KOPT-K1 (cell line): Measurements from ENCODE around the gene ZNF629.

ENCODE experiments used
- H3K27ac ChIP-seq: fragments of 200-600 bp; sonication (generic); 2 replicates; pipeline ENCODE4 v1.5.1; 2016; ENCODE audit warnings: antibody characterized with exemption, mild to moderate bottlenecking, low read depth, low read length; ENCODE audit not compliant: poor library complexity, severe bottlenecking
- H3K36me3 ChIP-seq: fragments of 200-600 bp; sonication (generic); 2 replicates; pipeline ENCODE4 v1.5.1; 2017; ENCODE audit warnings: antibody characterized with exemption, mild to moderate bottlenecking, low read length, moderate library complexity; ENCODE audit not compliant: insufficient read depth
- H3K9me3 ChIP-seq: fragments of 200-600 bp; sonication (generic); 2 replicates; pipeline ENCODE4 v1.5.1; 2017; ENCODE audit warnings: antibody characterized with exemption, low read length, mild to moderate bottlenecking; ENCODE audit not compliant: insufficient read depth, poor library complexity, severe bottlenecking

Gene ZNF629

GRCh38 chr16:30748634-30749445, 38.2 kb downstream of the ZNF629 start:
- H3K36me3 ChIP-seq, result peaks cover 49% of the 10 kb centered on the region
- H3K9me3 ChIP-seq, result no peaks in the 10 kb centered on the region
- peak overlapping the region; percentile 60 for H3K27ac ChIP-seq

DNA sequence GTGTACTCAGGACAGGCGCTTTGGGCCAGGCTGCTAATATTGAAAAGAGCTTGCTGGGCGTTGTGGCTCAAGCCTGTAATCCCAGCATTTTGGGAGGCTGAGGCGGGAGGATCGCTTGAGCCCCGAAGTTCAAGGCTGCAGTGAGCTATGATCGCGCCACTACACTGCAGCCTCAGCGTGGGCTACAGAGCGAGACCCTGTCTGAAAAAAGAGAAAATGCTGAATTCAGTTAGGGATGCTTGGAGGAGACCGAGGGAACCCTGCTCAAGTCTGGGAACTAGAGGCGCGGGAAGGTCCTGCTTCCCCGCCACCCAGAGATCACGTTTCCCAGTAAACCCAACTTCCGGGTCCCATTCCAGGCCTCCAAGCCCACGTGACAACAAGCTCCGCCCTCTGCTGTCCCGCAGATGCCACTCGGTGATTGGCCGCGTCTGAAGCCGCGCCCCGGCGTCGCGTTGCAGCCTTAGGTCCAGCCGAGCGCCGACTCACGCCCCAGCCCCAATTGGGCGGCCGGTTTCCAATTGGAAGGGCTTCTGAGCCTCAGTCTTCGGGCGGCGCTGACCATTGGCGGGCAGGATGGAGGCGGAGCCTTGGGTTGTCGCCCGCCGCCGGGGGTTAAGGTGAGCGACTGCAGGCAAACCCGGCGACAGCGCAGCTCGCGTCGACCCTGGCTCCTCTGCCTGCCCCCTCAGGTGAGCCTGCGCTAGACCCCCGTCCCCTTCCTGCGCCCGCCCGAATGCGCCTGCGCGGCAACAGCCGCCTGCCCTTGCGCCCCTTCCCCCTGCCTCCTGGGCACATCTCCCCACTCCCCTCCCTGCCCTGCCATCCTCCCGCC, 39.0 kb downstream of the ZNF629 start, which contains the start of gene PHKG2:
Gene PHKG2, plus strand, starts transcription at position 627 of the 835 bp plus-strand sequence. CDS start 396 bp downstream, outside the sequence.
- Histone ChIP-seq H3K27ac (peak within 1 kb of the TSS; percentile 60), H3K36me3 (peaks cover 49% of the 10 kb centered on the region), H3K9me3 (no peaks in the 10 kb centered on the region)

DNA sequence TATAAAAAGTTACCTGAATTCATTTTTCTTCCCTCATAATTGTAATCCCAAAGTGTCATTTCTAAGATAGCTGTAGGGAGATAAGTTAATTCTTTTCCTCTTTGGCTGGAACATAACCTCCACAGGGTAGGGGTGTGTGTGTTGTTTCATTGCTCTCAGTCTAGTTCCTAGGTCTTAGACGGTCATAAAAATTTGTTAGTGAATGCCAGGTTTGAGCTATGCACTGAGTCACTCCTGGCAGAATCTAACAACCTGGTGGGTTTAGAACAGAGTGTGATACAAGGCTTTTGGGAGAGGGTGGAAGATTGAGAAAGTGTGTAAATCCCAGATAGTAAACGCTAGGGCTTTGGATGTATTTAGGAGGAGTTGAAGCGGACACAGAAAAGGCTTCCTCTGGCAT, 39.7 kb downstream of the ZNF629 start:
- Histone ChIP-seq H3K27ac (peak overlapping the region; percentile 60), H3K36me3 (peaks cover 49% of the 10 kb centered on the region), H3K9me3 (no peaks in the 10 kb centered on the region)

DNA sequence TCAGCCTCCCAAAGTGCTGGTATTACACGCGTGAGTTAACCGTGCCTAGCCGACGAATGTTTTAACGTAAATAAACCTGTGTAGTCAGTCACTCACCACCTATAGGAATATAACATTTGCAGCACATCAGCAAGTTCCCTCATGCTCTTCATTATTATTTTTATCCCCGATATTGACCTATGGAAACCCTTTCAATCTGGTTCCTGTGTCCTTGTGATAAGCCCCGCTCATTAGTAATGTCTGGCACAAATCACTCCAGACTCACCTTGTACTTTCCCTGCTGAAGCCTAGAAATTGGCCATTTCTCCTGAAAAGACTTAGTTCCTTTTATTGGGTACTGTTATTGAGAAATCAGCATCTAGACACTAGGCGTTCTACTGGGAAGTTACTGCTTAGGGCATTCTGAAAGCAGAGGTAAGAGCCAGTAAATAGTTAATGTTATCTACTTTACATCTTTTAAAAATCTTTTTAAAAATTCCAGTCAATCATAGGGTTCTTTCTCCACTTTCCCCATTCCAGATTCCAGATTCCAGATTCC, 40.3 kb downstream of the ZNF629 start:
- peaks cover 52% of the 10 kb centered on the region for H3K36me3 ChIP-seq
- no peak overlapping the region for H3K27ac ChIP-seq
- H3K9me3 ChIP-seq, result no peaks in the 10 kb centered on the region

GRCh38 chr16:30745082-30745481, 41.9 kb downstream of the ZNF629 start:
- Histone ChIP-seq H3K9me3 (no peaks in the 10 kb centered on the region), H3K36me3 (peaks cover 53% of the 10 kb centered on the region), H3K27ac (no peak overlapping the region)

GRCh38 chr16:30744183-30744582, 42.8 kb downstream of the ZNF629 start:
- H3K27ac ChIP-seq, result no peak overlapping the region

DNA sequence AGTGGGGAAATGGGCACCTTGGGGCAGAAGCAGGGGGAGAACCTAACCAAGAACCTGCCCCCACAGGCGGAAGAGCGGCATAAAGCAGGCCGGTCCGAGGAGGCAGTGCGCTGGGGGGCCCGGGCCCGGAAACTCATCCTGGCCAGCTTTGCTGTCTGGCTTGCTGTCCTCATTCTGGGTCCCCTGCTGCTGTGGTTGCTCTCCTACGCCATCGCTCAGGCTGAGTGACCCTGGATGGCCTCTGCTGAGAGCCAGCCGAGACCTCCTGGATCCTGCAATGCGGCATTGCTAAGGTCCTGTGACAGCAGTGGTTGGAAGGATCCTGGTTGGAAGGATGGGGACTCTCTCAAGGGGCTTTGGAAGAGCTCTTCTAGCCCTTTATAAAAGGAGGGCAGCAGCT, 43.3 kb downstream of the ZNF629 start:
- Histone ChIP-seq H3K27ac (no peak overlapping the region), H3K36me3 (peaks cover 67% of the 10 kb centered on the region), H3K9me3 (no peaks in the 10 kb centered on the region)

More at GRCh38 chr16:30744183-30744582, 42.8 kb downstream of the ZNF629 start:
- H3K36me3 ChIP-seq, result peaks cover 62% of the 10 kb centered on the region
- H3K9me3 ChIP-seq, result no peaks in the 10 kb centered on the region

DNA sequence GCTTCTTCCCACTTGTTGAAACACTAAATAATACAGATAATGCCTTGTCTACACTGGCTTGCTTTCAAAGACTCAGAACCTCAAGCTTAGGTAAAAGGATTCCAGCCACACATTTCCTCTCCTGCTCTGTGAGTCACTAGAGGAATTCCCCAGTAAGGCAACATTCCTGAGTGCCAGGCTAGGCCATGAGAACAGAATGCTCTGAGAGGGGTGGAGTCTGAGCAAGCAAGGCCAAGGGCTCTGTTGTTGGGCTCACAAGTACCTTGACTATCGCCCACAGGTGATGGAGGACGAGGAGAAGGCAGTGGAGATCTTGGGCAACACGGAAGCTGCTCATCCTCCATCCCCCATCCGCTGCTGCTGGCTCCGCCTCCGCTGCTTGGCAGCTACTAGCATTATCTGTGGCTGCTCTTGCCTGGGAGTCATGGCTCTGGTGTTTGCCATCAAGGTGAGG, 45.5 kb downstream of the ZNF629 start:
- Histone ChIP-seq H3K9me3 (no peaks in the 10 kb centered on the region), H3K36me3 (peaks cover 89% of the 10 kb centered on the region), H3K27ac (no peak overlapping the region)

GRCh38 chr16:30740364-30741251, 46.4 kb downstream of the ZNF629 start:
- no peaks in the 10 kb centered on the region for H3K9me3 ChIP-seq
- no peak overlapping the region for H3K27ac ChIP-seq
- H3K36me3 ChIP-seq, result peaks cover 98% of the 10 kb centered on the region

DNA sequence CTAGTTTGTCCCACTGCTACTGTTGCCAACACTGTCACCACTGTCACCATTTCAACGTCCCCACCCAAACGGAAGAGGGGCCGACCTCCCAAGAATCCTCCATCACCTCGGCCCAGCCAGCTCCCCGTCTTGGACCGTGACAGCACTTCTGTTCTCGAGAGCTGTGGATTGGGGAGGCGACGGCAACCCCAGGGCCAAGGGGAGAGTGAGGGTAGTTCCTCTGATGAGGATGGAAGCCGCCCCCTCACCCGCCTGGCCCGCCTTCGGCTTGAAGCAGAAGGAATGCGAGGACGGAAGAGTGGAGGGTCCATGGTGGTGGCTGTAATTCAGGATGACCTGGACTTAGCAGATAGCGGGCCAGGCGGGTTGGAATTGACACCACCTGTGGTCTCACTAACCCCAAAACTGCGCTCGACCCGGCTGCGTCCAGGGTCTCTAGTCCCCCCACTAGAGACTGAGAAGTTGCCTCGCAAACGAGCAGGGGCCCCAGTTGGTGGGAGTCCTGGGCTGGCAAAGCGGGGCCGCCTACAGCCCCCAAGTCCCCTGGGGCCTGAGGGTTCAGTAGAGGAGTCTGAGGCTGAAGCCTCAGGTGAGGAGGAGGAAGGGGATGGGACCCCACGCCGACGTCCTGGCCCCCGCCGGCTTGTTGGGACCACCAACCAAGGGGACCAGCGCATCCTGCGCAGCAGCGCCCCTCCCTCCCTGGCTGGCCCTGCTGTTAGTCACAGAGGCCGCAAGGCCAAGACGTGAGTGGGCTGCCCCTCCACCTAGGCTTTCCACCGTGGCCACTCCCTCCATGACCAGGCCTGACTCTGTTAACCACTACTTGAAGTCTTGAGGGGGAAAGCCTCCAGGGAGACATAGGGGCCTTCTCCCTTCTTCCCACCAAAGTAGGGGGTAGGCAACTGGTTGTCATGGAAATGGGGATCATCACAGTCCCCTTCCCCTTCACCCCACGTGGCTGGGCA, 47.7 kb downstream of the ZNF629 start:
- peaks cover 100% of the 10 kb centered on the region for H3K36me3 ChIP-seq
- no peaks in the 10 kb centered on the region for H3K9me3 ChIP-seq
- no peak overlapping the region for H3K27ac ChIP-seq

DNA sequence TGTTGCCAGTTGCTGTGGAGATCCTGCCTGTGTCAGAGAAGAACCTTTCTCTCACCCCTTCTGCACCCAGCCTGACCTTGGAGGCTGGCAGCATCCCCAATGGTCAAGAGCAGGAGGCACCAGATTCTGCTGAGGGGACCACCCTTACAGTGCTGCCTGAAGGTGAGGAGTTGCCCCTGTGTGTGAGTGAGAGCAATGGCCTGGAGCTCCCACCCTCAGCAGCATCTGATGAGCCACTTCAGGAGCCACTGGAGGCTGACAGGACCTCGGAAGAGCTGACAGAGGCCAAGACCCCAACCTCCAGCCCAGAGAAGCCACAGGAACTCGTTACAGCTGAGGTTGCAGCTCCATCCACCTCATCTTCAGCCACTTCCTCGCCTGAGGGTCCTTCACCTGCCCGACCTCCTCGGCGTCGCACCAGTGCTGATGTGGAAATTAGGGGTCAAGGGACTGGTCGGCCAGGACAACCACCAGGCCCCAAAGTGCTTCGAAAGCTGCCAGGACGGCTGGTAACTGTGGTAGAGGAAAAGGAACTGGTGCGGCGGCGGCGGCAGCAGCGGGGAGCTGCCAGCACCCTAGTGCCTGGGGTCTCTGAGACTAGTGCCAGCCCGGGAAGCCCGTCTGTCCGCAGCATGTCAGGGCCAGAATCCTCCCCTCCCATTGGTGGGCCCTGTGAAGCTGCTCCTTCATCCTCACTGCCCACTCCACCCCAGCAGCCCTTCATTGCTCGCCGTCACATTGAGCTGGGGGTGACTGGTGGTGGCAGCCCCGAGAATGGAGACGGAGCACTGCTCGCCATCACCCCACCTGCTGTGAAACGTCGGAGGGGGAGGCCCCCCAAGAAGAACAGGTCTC, 49.0 kb downstream of the ZNF629 start:
- Histone ChIP-seq H3K27ac (no peak overlapping the region), H3K36me3 (peaks cover 100% of the 10 kb centered on the region), H3K9me3 (no peaks in the 10 kb centered on the region)

- Histone ChIP-seq H3K36me3 (peaks cover 100% of the 10 kb centered on the region), H3K9me3 (no peaks in the 10 kb centered on the region), H3K27ac (no peak overlapping the region)
Measured at GRCh38 chr16:30736995-30737793, 49.8 kb downstream of the ZNF629 start.
